WTC11 (cell line): ENCODE results near the gene SARM1. TPM values are rescaled to one million over a fixed set of nuclear protein-coding genes. Genes with fewer than 3 reads are reported as not detected.
A peak's percentile ranks its signal among the peaks of the same experiment; 100 is the strongest.

Experiments
- ATAC-seq: fragments of 200-7000 bp; cut with Tn5 transposase; 2 replicates; pipeline ENCODE4 v1.10.0; 2021; ENCODE audit warnings: mild to moderate bottlenecking, moderate library complexity
- CTCF ChIA-PET: fragments of 300-600 bp; sonication (Branson Sonifier 250); formaldehyde crosslinking; loops from one replicate; lab custom pipeline; 2021; ENCODE audit warnings: antibody characterized with exemption; lab: Charles Lee
- POLR2A ChIA-PET: fragments of 350-600 bp; sonication (Branson Sonifier 250); formaldehyde crosslinking; loops from one replicate; lab custom pipeline; 2021; ENCODE audit warnings: antibody characterized with exemption; lab: Charles Lee
- DNase-seq: peaks from one replicate; pipeline ENCODE4 v3.0.0; 2021; ENCODE audit warnings: low spot score
- H3K27ac Mint-ChIP-seq: 2 replicates; pipeline ENCODE4 v1.8.0; 2021; ENCODE audit warnings: mixed read lengths
- H3K27me3 Mint-ChIP-seq: 2 replicates; pipeline ENCODE4 v1.8.0; 2021; ENCODE audit warnings: low read depth, mild to moderate bottlenecking, moderate library complexity, mixed read lengths
- H3K36me3 Mint-ChIP-seq: 2 replicates; pipeline ENCODE4 v1.8.0; 2021; ENCODE audit warnings: mixed read lengths
- H3K4me1 Mint-ChIP-seq: 2 replicates; pipeline ENCODE4 v1.8.0; 2022; ENCODE audit warnings: mixed read lengths
- H3K4me3 Mint-ChIP-seq: 2 replicates; pipeline ENCODE4 v1.8.0; 2021; ENCODE audit warnings: mild to moderate bottlenecking, moderate library complexity, mixed read lengths
- H3K9me3 Mint-ChIP-seq: 2 replicates; pipeline ENCODE4 v1.8.0; 2021; ENCODE audit warnings: mixed read lengths
- AFF4 ChIP-seq: sonication (generic); formaldehyde crosslinking; IDR thresholded peaks from 2 replicates; pipeline ENCODE4 v1.8.1; 2023; ENCODE audit warnings: mild to moderate bottlenecking, missing genetic modification reagents, borderline replicate concordance
- ATF3 ChIP-seq: sonication (generic); formaldehyde crosslinking; conservative IDR thresholded peaks from 2 replicates; pipeline ENCODE4 v1.8.1; 2022; ENCODE audit warnings: mild to moderate bottlenecking, missing genetic modification reagents
- CTCF ChIP-seq: fragments of 200-600 bp; IDR thresholded peaks from 2 replicates; pipeline ENCODE4 v1.8.0; 2022; ENCODE audit warnings: antibody characterized with exemption
- E2F1 ChIP-seq: sonication (generic); formaldehyde crosslinking; IDR thresholded peaks from 2 replicates; pipeline ENCODE4 v1.8.0; 2022; ENCODE audit warnings: mild to moderate bottlenecking, missing genetic modification reagents
- E2F5 ChIP-seq: sonication (generic); formaldehyde crosslinking; IDR thresholded peaks from 2 replicates; pipeline ENCODE4 v1.8.1; 2022; ENCODE audit warnings: mild to moderate bottlenecking, moderate library complexity, missing genetic modification reagents
- ELF4 ChIP-seq: sonication (generic); formaldehyde crosslinking; IDR thresholded peaks from 2 replicates; pipeline ENCODE4 v1.8.1; 2022; ENCODE audit warnings: low read depth, mild to moderate bottlenecking, moderate library complexity, missing genetic modification reagents
- ERG ChIP-seq: fragments of 250-450 bp; sonication (Bioruptor Pico); IDR thresholded peaks from 2 replicates; pipeline ENCODE4 v1.8.0; 2021; ENCODE audit warnings: mild to moderate bottlenecking
- ESRRA ChIP-seq: sonication (generic); formaldehyde crosslinking; IDR thresholded peaks from 2 replicates; pipeline ENCODE4 v1.8.1; 2022; ENCODE audit warnings: mild to moderate bottlenecking, missing genetic modification reagents, borderline replicate concordance
- FOXP1 ChIP-seq: sonication (generic); formaldehyde crosslinking; IDR thresholded peaks from 2 replicates; pipeline ENCODE4 v1.8.0; 2022; ENCODE audit warnings: missing genetic modification reagents, mild to moderate bottlenecking, moderate library complexity, borderline replicate concordance
- GABPB1 ChIP-seq: sonication (generic); formaldehyde crosslinking; IDR thresholded peaks from 2 replicates; pipeline ENCODE4 v1.8.1; 2023; ENCODE audit warnings: mild to moderate bottlenecking, missing genetic modification reagents
- HMGA2 ChIP-seq: fragments of 250-450 bp; sonication (Bioruptor Pico); IDR thresholded peaks from 2 replicates; pipeline ENCODE4 v1.4.0; 2021; ENCODE audit warnings: mild to moderate bottlenecking, moderate library complexity
- JAZF1 ChIP-seq: fragments of 250-450 bp; sonication (Bioruptor Pico); IDR thresholded peaks from 2 replicates; pipeline ENCODE4 v1.9.0; 2021; ENCODE audit warnings: moderate library complexity, mild to moderate bottlenecking, inconsistent platforms
- NFE2L1 ChIP-seq: sonication (generic); formaldehyde crosslinking; IDR thresholded peaks from 2 replicates; pipeline ENCODE4 v1.8.1; 2023; ENCODE audit warnings: missing genetic modification reagents
- NR3C1 ChIP-seq: sonication (generic); formaldehyde crosslinking; conservative IDR thresholded peaks from 2 replicates; pipeline ENCODE4 v1.8.1; 2023; ENCODE audit warnings: low read depth, mild to moderate bottlenecking, missing genetic modification reagents
- RORB ChIP-seq: fragments of 250-450 bp; sonication (Bioruptor Pico); IDR thresholded peaks from 2 replicates; pipeline ENCODE4 v1.9.0; 2021; ENCODE audit warnings: mild to moderate bottlenecking
- SMAD4 ChIP-seq: sonication (generic); formaldehyde crosslinking; IDR thresholded peaks from 2 replicates; pipeline ENCODE4 v1.8.0; 2022; ENCODE audit warnings: mild to moderate bottlenecking, missing genetic modification reagents
- SP1 ChIP-seq: sonication (generic); formaldehyde crosslinking; conservative IDR thresholded peaks from 2 replicates; pipeline ENCODE4 v1.8.1; 2022; ENCODE audit warnings: missing genetic modification reagents
- TEAD1 ChIP-seq: sonication (generic); formaldehyde crosslinking; IDR thresholded peaks from 2 replicates; pipeline ENCODE4 v1.8.0; 2022; ENCODE audit warnings: mild to moderate bottlenecking, missing genetic modification reagents
- USF1 ChIP-seq: sonication (generic); formaldehyde crosslinking; IDR thresholded peaks from 2 replicates; pipeline ENCODE4 v1.8.0; 2022; ENCODE audit warnings: mild to moderate bottlenecking, missing genetic modification reagents
- ZNF232 ChIP-seq: sonication (generic); formaldehyde crosslinking; IDR thresholded peaks from 2 replicates; pipeline ENCODE4 v1.8.0; 2022; ENCODE audit warnings: mild to moderate bottlenecking, missing genetic modification reagents
- ZNF396 ChIP-seq: fragments of 250-450 bp; sonication (Bioruptor Pico); IDR thresholded peaks from 2 replicates; pipeline ENCODE4 v1.8.0; 2021; ENCODE audit warnings: mild to moderate bottlenecking, moderate library complexity, borderline replicate concordance
- ZNF423 ChIP-seq: fragments of 250-450 bp; sonication (Bioruptor Pico); IDR thresholded peaks from 2 replicates; pipeline ENCODE4 v2.1.2; 2022; ENCODE audit warnings: mild to moderate bottlenecking, moderate library complexity
- ZNF512 ChIP-seq: sonication (generic); formaldehyde crosslinking; IDR thresholded peaks from 2 replicates; pipeline ENCODE4 v1.8.1; 2022; ENCODE audit warnings: missing genetic modification reagents, borderline replicate concordance
- total RNA-seq: library from RNA; stranded (reverse); gene quantifications from 3 replicates; pipeline ENCODE4 v1.2.3, GENCODE V29; 2021

Gene SARM1
- total RNA-seq, 1 experiment from 2014 or later: 3.8 TPM

- peaks cover 6% of the 10 kb centered on the region; the same call in 1 of the 2 replicates for H3K4me1 Mint-ChIP-seq
- POLR2A ChIA-PET: no interaction called here
- TF ChIP-seq NFE2L1 (no peak), USF1 (no peak), ZNF423 (CRISPR knock-in tag) (no peak), JAZF1 (CRISPR knock-in tag) (no peak), CTCF (no peak), NR3C1 (CRISPR knock-in tag) (no peak), ZNF396 (no peak), ATF3 (CRISPR knock-in tag) (no peak), E2F1 (no peak), E2F5 (CRISPR knock-in tag) (no peak), ZNF512 (CRISPR knock-in tag) (no peak), SMAD4 (CRISPR knock-in tag) (no peak), ERG (CRISPR knock-in tag) (no peak)
- H3K27me3 Mint-ChIP-seq: no peaks in the 10 kb centered on the region
- no peak overlapping the region for H3K4me3 Mint-ChIP-seq
- peaks cover 70% of the 10 kb centered on the region for H3K36me3 Mint-ChIP-seq
- H3K27ac Mint-ChIP-seq: no peak overlapping the region
- no peaks in the 10 kb centered on the region for H3K9me3 Mint-ChIP-seq
- CTCF ChIA-PET: interaction anchor here (1.0 kb wide), 1 partner anchor 15 kb away, joined by 3 read pairs; the partner anchor contains the start of genes IFT20 and TNFAIP1
- DNase-seq: no peak
- ATAC-seq: no peak
Observed at GRCh38 chr17:28350271-28350670, 21.2 kb upstream of the SARM1 start.

- H3K9me3 Mint-ChIP-seq: no peaks in the 10 kb centered on the region
- H3K4me3 Mint-ChIP-seq: peak within 1 kb of the TSS; percentile 91
- CTCF ChIA-PET: interaction anchor here (0.7 to 2.5 kb wide), 7 partner anchors 9 to 69 kb away, joined by 3 to 16 read pairs (median 8); partner anchors contain the start of genes IFT20, TNFAIP1 and VTN
- peak; percentile 95 for TF ChIP-seq GABPB1 (CRISPR knock-in tag)
- no peak for TF ChIP-seq RORB (CRISPR knock-in tag)
- TF ChIP-seq HMGA2 (CRISPR knock-in tag): no peak
- peak; percentile 67; the same call in 1 of the 2 replicates for TF ChIP-seq TEAD1 (CRISPR knock-in tag)
- 0 out of 2 replicates have a peak, but pooled peaks have one; percentile 38 for TF ChIP-seq ELF4
- peak; percentile 93 for TF ChIP-seq SP1 (CRISPR knock-in tag)
- 0 out of 2 replicates have a peak, but pooled peaks have one; percentile 37 for TF ChIP-seq FOXP1
- no peak for TF ChIP-seq AFF4 (CRISPR knock-in tag)
- TF ChIP-seq ESRRA (CRISPR knock-in tag): peak; percentile 87
- TF ChIP-seq ZNF232 (CRISPR knock-in tag): peak; percentile 69; the same call in 1 of the 2 replicates
Observed at GRCh38 chr17:28357061-28357900, 14.2 kb upstream of the SARM1 start, which contains the start of gene POLDIP2. Gene POLDIP2 (minus strand): TSS chr17:28357527. CDS start chr17:28357448, 79 bp downstream.

More at GRCh38 chr17:28357061-28357900, 14.2 kb upstream of the SARM1 start, which contains the start of gene POLDIP2:
- H3K27me3 Mint-ChIP-seq: no peaks in the 10 kb centered on the region
- ATAC-seq: peak; percentile 99
- peaks cover 13% of the 10 kb centered on the region for H3K4me1 Mint-ChIP-seq
- POLR2A ChIA-PET: interaction anchor here (1.0 to 1.6 kb wide), 4 partner anchors 10 to 214 kb away, joined by 3 to 16 read pairs (median 8); partner anchors contain the start of genes IFT20, PIGS and TNFAIP1
- peak within 1 kb of the TSS; percentile 98 for H3K27ac Mint-ChIP-seq
- H3K36me3 Mint-ChIP-seq: peaks cover 45% of the 10 kb centered on the region
- peak; percentile 95 for DNase-seq
